Peyer's patch (tissue), 4 donors: ENCODE results near the gene FOCAD.

Experiments
- CTCF ChIP-seq, 6 experiments: fragments of 450-650 bp in 4 of 6; fragments of 200-600 bp in 2 of 6; sonication (generic) in 1 of 6; IDR thresholded peaks; one replicate each; pipeline ENCODE4 v1.5.1; 2017 to 2019; ENCODE audit warnings: antibody characterized with exemption in 6 of 6, mild to moderate bottlenecking in 3 of 6, moderate library complexity in 1 of 6
- POLR2A ChIP-seq, 2 donors: fragments of 450-650 bp; IDR thresholded peaks; one replicate each; pipeline ENCODE4 v1.5.1; 2017; ENCODE audit warnings: antibody characterized with exemption in 2 of 2, mild to moderate bottlenecking in 2 of 2, moderate library complexity in 2 of 2

GRCh38 chr9:20722221-20722620, 38.2 kb downstream of the FOCAD start:
- TF ChIP-seq POLR2A (IDR thresholded peaks at IDR 0.05), result no peak
- TF ChIP-seq CTCF (IDR thresholded peaks at IDR 0.05), result no peak
